Stimulated activated CD4-positive, alpha-beta T cell treated with anti-CD3 and anti-CD28 coated beads, Interleukin-4, amount 100 ng/mL, for 4 hours (primary cell): Measurements from ENCODE around the gene DOK3.

Source experiments
- DNase-seq, 2 experiments: peaks; one replicate each; pipeline ENCODE4 v3.0.0-alpha.2; 2020

Gene DOK3

DNA sequence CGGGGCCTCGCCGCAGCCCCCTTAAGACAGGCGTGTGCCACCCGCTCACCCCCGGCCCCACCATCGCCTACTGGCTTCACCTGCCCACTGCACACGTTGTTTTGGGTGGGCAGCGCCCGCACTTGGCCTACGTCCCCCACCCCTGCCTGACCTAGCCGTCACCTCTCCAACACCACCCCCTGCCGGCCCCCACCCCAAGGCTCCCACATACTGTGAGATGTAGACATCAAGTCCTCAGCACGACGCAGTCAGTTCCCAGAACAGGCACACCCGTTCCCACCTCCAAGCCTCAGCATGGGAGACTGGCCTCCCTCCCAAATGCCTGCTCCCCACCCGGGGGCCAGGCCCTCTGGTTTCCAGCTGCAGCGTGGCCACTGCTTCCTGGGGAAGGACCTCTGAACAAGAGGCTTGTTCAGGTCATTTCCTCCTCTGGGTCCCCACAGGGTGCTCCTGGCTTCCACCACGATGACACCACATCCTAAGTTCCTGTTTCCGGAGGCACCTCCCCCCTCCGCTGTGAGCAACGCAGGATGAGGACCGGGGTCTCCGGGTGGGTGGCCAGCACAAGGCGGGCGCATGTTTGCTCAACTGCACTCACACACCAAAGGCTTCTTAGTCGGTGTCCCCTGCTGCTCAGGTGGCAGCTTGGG, 47.5 kb downstream of the DOK3 start:
- DNase-seq, result no peak

DNA sequence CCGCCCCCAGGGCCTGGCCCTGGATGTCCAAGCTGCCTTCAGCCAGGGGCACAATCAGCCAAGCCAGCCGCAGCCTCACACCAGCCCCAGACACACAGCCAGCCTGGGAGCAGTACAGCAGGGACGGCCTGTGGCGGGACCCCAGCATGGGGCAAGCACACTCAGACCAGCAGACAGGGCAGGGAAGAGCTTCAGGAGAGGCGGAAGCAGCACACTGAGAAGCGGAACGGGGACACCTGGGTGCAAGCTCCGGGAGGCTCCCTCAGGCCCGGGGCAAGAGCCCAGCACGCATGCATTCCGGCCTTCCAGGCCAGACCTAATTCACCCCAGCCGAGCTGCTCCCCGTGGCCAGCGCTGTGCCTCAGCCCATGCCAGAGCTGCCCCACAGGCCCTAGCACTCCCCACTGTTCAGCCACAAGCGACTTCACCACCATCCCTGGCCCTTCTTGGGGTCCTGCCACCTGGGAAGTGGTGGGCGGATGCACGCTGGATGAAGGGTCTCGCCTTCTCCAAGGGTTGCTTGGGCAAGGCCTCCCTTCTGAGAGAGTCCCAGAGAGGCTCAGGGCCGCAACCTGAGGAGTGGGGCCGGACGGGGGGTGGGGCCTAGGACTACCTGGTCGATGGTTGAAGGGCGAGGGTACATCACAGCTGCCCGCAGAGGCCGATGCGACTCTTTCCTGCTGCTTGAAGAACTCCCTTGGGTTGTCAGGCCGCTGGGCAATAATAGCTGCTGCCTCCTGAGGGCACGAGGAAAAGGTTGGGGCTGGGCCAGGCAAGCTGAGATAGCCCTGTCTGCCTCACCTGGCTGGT, 49.6 kb downstream of the DOK3 start:
- DNase-seq, result no peak

DNA sequence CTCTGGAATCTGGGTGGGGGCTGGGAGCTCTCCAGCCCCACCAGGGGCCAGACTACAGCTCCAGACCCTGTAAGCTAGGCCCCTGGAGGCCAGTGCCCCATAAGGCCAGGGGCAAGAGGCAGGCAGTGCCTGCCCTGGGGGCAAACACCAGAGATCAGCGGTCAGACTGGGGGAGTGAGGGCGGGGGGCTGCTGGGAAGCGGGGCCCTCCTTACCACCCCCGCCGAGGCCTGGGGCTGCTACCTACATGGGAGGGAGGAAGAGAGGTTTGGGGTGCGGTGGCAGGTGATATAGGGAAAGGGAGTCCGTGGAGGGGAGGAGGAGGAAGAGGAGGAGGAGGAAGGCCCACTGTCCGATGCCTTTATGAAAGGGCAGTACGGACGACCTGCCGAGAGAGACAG, 50.3 kb downstream of the DOK3 start:
- DNase-seq, result no peak

DNA sequence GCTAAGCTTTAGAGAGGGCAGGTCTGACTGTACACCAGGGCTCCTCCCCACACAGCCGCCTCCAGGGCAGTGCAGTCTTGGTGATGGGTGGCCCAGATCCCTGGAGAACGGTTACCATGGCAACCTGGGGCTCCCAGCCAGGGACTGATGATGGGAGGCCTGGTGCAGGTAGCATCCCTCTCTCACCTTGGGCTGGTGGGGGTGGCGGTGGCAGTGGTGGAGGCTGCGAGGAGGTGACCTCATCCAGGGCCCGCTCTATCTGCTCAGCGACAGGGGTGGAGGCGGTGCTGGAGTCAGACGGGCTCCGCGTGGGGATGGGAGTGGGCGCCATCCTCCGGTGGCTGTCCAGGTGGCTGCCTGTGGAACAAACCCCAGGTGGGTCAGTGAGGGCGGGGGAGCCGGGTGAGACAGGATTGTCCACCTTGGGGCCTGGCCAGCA, 50.7 kb downstream of the DOK3 start:
- DNase-seq, result no peak

DNA sequence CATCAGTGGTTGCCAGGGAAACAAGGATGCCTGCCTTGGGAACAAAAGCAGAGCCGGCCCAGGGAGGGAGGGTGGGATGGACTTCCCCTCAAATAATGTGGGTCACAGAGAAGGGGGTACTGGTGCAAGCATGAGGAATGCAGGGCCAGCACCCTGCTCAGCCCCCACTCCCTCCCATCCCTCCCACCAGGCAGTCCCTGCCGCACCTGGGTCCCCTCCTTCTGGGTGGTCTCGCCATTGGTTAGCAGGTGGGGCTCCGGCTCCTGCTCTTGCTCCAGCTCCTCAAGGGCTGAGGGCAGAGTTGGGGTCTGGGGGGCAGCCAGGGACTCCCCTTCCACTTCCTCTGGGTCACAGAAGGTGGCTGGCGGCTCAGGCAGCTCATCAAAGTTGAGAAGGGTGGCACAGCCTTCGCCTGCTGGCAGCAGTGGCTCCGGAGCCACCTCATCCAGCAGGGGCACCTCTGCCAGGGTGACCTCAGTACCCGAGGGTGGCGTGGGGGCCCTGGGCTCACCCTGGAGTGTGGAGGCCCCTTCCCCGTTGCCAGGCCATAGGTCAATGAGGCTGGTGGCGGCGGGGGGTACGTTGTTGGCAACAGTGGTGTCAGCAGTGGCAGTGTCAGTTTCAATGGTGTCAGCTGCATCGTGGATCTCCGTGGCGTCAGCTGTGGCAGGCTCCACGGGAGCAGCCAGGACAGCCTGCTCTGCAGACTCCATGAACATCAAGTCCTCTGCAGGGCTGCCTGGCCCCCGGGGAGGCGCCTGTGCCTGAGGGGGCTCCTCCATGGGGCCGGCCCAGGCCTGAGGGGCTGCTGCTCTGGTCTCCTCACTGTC, 51.6 kb downstream of the DOK3 start:
- DNase-seq, result no peak

DNA sequence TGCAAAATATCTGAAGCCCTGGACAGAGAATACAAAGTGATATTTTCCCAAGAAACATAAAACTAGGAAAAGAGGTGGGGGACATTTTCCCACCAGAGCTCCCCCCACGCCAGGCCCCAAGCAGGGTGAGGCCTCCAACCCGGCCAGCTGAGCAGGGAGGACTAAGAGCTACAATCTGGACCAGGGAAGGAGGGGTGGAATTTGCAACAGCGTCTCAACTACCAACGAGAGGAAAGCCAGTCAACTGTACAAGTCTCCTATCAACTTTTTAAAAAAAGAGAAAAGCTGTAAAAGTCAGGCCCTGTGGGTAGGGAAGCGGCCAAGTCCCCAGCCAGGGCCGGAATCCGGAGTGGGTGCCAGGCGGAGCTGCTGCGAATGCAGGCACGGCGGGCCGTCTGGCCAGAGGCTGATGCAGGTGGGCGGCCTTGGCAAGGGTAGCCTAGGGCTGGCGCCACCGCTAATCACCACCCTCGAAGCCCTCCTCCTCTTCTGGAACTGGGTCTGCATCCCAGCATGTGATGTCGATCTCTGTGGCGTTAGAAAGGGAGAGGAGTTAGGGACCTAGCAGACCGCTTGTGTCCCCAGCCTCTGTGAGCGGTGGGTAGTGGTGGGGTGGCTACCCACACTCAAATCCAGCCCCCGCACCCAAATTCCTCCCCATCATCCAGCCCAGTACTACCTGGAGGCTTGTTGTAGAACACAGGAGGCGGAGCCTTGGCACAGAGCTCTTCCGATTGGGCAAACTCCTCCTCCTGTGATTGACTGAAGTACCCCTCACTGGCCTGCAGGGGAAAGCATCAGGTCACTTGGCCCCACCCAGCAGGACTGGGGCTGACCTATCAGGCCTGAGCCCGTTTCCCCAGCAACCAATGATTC, 52.4 kb downstream of the DOK3 start:
- peak in 1 of 2 experiments; percentile 22 for DNase-seq

DNA sequence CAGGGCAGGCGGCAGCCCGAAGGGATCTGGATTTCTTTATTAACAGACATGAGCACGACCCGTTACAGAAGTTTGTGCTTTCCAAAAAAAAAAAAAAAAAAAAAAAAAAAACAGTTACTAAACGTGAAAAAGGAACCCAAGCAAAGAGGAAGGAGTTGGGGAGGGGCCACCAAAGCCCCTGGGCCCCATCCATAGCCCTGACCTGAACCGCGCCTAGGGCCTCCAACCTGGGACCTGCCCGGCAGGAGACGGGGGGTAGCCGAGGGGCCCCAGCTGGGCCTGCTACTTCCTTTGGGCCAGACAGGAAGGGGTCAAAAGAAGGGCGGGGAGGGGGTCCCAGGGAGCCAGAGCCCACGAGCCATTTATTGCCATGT, 53.0 kb downstream of the DOK3 start:
- DNase-seq, result no peak

DNA sequence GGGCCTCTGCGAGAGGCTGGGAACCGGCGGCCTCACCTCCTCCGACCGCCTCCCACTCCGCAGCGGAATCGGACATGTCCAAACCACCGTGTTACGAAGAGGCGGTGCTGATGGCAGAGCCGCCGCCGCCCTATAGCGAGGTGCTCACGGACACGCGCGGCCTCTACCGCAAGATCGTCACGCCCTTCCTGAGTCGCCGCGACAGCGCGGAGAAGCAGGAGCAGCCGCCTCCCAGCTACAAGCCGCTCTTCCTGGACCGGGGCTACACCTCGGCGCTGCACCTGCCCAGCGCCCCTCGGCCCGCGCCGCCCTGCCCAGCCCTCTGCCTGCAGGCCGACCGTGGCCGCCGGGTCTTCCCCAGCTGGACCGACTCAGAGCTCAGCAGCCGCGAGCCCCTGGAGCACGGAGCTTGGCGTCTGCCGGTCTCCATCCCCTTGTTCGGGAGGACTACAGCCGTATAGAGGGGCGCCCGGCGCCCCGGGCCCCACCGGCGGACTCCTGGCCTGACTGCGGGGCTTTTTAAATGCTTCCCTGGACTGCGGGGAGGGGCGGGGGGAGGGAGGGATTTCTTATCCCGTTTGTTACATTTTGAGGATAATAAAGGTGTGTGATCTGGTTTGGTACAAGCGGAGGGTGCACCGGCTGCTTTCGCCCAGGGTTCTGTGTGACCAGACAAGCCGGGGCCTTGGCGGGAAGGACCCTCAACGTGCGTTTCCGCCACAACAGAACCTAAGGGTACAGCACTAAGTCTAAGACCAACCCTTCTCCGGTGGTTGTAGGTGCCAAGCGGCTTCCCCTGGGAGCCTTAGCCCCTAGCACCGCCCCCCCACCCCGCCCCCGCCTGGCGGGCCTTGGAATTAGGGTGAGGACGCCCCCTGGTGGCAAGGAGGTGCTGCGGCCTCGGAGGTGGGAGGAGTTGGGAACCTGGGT, 53.7 kb downstream of the DOK3 start:
- DNase-seq, result peak; percentile 89 to 98

DNA sequence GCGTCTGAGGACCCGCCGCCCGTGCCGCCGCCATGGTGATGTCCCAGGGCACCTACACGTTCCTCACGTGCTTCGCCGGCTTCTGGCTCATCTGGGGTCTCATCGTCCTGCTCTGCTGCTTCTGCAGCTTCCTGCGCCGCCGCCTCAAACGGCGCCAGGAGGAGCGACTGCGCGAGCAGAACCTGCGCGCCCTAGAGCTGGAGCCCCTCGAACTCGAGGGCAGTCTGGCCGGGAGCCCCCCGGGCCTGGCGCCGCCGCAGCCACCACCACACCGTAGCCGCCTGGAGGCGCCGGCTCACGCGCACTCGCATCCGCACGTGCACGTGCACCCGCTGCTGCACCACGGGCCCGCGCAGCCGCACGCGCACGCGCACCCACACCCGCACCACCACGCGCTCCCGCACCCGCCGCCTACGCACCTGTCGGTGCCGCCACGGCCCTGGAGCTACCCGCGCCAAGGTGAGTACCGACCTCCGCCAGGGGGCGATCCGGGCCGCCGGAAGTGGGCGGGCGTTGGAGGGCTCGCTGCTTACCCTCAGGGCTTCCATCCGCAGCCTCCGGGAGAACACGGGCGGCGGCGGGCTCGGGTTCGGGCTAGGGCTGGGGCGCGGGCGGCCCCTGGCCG, 54.5 kb downstream of the DOK3 start:
- peak; percentile 90 to 93 for DNase-seq

DNA sequence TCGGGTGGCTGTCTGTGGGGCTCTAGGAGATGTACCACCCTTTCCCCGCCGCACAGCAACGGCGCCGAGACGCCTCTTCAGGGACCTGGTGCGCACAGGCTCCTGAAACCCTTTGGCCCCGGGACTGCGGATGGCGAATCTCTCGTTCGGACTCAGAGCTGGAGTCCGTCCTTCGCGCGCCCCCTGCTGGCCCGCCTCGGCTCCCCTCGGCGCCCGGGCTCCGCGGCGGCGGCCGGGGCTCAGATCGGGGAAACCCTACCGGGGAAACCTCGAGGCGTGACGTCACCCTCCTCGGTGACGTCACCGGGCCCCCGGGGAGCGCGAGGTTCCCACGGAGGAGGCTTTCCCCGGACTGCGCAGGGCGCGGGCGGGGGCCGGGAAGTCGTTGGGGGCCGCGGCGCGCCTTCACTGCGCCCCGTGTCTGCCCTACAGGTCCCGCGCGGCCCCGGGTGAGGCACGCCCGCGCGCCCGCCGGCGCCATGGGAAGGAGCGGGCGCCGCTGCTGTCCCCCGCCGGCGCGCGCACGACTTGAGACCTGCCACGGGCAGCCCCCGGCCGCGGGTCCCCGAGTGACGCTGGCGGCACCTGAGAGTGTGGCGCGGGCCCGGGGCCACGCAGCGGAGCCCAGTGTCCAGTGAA, 55.1 kb downstream of the DOK3 start:
- peak; percentile 91 to 96 for DNase-seq

DNA sequence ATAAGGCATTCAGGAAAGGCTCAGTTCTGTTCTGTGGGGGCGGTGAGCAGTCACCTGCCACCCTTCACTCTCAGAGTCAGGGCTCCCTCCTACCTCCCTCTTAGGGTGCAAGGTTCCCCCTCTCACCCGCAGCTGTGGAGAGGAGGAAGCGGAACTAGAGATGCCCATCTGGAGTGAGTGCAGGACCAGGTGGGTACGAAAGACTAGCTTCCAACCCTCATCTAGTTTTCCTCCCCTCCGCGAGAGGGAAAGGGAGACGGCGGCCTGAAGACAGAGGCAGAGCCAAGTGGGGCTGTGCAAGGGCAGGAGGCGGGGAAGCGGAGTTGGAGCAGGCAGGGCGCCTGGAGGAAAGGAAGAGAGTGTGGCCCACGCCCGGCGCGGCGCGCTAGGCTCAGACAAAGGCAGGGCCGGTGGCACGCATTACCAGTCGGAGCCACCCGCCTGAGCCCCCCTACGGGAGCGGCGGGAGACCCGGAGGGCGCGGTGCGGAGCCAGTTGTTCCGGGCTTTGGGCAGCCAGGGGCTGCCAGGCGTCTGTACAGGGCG, 55.7 kb downstream of the DOK3 start:
- no peak for DNase-seq

DNA sequence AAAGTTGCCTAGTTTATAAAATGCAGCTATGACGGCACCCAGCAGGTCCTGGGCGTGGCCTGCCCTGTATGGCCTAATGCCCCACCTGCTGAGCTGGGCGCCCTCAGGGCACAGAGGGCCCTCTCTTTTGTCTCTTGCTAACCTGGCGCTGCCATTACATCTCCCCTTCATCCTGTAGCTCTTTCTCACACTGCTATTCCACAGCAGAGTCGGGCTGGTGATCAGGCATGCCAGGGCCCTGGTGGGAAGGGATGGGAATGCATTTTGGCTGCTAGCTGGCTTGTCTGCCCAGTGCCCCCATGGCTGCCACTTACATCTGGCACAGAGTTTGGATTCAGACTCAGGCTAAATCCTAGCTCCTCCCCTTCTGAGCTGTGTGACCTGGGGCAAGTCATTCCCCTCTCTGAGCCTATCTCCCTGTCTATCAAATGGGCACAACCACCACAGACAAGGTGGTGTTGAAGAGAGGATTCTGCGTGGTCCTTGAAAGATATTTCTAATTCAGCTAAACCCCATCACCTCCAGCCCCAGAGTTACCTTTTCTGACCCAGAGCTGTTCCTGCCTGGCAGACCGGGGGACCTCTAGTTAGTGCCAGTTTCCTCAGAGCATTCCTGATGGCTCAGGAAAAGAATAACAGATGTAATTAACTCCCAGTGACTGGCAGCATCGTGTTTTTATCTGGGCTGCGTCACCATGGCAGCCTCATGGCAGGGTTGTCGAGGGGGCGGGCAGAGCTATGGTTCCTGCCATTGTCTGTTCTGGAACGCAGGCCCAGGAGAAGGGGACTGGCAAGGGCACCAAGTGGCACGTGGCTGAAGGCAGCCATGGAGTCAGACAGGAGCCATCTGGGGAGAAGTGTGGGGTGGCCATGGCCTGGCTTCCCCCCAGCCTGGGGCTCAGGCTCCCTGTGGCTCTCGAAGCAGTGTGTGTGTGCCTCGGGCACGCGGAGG, 56.7 kb downstream of the DOK3 start:
- DNase-seq, result no peak
